ENCODE data around the gene TNFAIP8. TPM values are rescaled to one million over a fixed set of nuclear protein-coding genes. Genes with fewer than 3 reads are reported as not detected.
A peak's percentile ranks its signal among the peaks of the same experiment; 100 is the strongest.
"Not testable (repeated sequence)": the region's sequence is repeated elsewhere in the genome, so short reads cannot be mapped to it uniquely, and the experiment has no call there.

Gene TNFAIP8
- total RNA-seq, 2 experiments from 2014 or later: 106 to 109 TPM

DNA sequence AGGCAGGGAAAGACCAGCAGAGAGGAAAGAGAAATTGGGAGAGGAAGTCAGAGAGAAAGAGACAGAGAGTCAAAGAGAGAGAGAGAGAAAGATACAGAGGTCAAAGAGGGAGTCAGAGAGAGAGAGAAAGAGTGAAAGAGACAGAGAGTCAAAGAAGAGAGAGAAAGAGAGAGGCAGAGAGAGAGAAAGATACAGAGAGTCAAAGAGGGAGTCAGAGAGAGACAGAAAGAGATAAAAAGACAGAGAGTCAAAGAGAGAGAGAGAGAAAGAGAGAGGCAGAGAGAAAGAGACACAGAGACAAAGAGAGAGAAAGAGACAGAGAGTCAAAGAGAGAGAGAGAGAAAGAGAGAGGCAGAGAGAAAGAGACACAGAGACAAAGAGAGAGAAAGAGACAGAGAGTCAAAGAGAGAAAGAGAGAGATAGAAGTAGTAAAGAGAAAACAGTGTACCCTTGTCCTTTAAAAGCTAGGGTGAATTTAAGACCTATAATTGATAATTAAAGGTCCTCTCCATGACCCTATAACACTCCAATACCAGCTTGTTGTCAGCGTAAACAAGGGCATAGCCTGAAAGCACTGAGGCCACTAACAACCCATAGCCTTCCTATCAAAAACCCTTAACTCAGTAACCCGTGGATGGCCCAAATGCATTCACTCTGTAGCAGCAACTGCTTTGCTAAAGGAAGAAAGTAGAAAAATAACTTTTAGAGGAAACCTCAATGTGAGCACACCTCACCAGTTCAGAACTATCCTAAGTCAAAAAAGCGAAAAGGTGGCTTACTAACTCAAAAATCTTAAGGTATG, 82.2 kb downstream of the TNFAIP8 start:
- Mint-ChIP-seq H3K27me3 (peaks cover 26% of the 10 kb centered on the region), H3K4me1 (peaks cover 12% of the 10 kb centered on the region)
- CTCF ChIA-PET: interaction anchor here (2.1 kb wide), 1 partner anchor 450 kb away, joined by 9 read pairs; the partner anchor contains the start of gene DTWD2
- H3K9me3 Mint-ChIP-seq (ENCODE audit: low read depth); ATAC-seq; H3K36me3 Mint-ChIP-seq; H3K4me3 Mint-ChIP-seq; DNase-seq; H3K27ac Mint-ChIP-seq: not testable (repeated sequence)

DNA sequence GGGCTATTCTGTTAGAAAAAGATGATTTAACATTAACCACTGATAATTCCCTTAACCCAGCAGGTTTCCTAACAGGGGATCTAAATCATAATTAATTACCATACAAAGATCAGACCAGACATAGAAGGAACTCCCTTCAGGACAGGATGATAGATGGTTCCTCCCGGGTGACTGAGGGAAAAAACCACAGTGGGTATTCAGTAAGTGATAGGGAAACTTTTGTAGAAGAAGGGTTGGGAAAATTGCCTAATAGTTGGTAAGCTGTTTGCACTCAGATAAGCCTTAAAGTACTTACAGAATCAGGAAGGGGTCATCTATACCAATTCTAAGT, 82.7 kb downstream of the TNFAIP8 start:
- H3K27ac Mint-ChIP-seq; H3K9me3 Mint-ChIP-seq (ENCODE audit: low read depth); H3K4me3 Mint-ChIP-seq; H3K36me3 Mint-ChIP-seq; DNase-seq; ATAC-seq: not testable (repeated sequence)
- Mint-ChIP-seq H3K27me3 (peaks cover 29% of the 10 kb centered on the region), H3K4me1 (peaks cover 12% of the 10 kb centered on the region)
- CTCF ChIA-PET: interaction anchor here (1.5 to 2.1 kb wide), 2 partner anchors 28 to 450 kb away, joined by 4 to 9 read pairs; partner anchors contain the start of gene DTWD2

DNA sequence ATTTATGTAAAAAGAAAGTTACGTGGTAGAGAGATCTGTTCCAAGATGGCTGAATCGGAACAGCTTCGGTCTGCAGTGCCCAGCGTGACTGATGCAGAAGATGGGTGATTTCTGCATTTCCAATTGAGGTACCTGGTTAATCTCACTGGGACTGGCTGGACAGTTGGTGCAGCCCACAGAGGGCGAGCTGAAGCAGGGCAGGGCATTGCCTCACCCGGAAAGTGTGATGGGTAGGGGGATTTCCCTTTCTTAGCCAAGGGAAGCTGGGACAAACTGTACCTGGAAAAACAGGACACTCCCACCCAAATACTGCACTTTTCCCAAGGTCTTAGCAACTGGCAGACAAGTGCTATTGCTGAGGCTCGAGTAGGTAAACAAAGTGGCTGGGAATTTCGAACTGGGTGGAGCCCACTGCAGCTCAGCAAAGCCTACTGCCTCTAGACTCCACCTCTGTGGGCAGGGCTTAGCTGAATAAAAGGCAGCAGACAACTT, 83.4 kb downstream of the TNFAIP8 start:
- no peak for DNase-seq
- Mint-ChIP-seq H3K4me1 (peaks cover 11% of the 10 kb centered on the region), H3K36me3 (peaks cover 2% of the 10 kb centered on the region), H3K9me3 (ENCODE audit: low read depth) (no peaks in the 10 kb centered on the region), H3K4me3 (peak overlapping the region; percentile 37), H3K27ac (no peak overlapping the region), H3K27me3 (peaks cover 32% of the 10 kb centered on the region)
- CTCF ChIA-PET: interaction anchor here (1.1 to 2.1 kb wide), 3 partner anchors 21 to 451 kb away, joined by 3 to 9 read pairs (median 4); partner anchors contain the start of gene DTWD2
- no peak for ATAC-seq

DNA sequence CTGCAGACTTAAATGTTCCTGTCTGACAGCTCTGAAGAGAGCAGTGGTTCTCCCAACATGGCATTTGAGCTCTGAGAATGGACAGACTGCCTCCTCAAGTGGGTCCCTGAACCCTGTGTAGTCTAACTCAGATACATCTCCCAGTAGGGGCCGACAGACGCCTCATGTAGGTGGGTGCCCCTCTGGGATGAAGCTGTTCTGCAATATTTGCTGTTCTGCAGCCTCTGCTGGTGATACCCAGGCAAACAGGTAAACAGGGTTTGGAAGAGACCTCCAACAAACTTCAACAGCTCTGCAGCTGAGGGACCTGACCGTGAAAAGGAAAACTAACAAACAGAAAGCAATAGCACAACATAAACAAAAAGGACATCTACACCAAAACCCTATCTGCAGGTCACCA, 83.8 kb downstream of the TNFAIP8 start:
- not testable (repeated sequence) for H3K4me1 Mint-ChIP-seq; H3K4me3 Mint-ChIP-seq; H3K9me3 Mint-ChIP-seq (ENCODE audit: low read depth); H3K36me3 Mint-ChIP-seq; ATAC-seq; DNase-seq; H3K27ac Mint-ChIP-seq
- CTCF ChIA-PET: interaction anchor here (1.1 to 2.1 kb wide), 3 partner anchors 22 to 451 kb away, joined by 3 to 9 read pairs (median 4); partner anchors contain the start of gene DTWD2
- peaks cover 36% of the 10 kb centered on the region for H3K27me3 Mint-ChIP-seq

DNA sequence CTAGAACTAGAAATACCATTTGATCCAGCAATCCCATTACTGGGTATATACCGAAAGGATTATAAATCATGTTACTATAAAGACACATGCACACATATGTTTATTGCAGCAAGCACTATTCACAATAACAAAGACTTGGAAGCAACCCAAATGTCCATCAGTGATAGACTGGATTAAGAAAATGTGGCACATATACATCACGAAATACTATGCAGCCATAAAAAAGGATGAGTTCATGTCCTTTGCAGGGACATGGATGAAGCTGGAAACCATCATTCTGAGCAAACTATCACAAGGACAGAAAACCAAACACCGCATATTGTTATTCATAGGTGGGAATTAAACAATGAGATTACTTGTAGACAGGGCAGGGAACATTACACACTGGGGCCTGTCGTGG, 88.8 kb downstream of the TNFAIP8 start:
- H3K36me3 Mint-ChIP-seq; H3K9me3 Mint-ChIP-seq (ENCODE audit: low read depth); ATAC-seq; H3K4me1 Mint-ChIP-seq; H3K27ac Mint-ChIP-seq; CTCF ChIA-PET; H3K4me3 Mint-ChIP-seq; DNase-seq: not testable (repeated sequence)
- peaks cover 32% of the 10 kb centered on the region for H3K27me3 Mint-ChIP-seq

DNA sequence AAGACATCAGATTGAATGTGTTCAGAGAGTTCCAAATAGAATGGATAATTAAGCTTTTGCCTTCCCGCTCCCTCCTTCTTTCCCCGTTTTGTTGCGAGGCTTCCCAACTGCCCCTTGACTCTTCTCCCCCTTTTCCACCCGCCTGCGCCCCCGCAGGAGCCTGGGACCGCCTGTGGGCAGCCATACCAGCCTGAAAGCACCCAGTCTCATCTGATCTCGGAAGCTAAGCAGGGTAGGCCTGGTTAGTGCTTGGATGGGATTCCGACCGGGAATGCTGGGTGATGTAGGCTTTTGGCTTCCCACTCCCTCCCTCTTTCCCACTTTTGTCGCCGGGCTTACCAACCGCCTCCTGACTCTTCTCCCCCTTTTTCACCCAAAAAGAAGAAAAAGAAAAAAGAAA, 89.7 kb downstream of the TNFAIP8 start:
- Mint-ChIP-seq H3K9me3 (ENCODE audit: low read depth) (no peaks in the 10 kb centered on the region), H3K36me3 (peaks cover 2% of the 10 kb centered on the region), H3K27ac (no peak overlapping the region), H3K4me1 (no peaks in the 10 kb centered on the region), H3K4me3 (no peak overlapping the region), H3K27me3 (peaks cover 29% of the 10 kb centered on the region)
- DNase-seq (no peak), ATAC-seq (no peak)
- CTCF ChIA-PET: no interaction called here

Other genes with a start within 250 kb of the TNFAIP8 start
- gene HSD17B4, start 96.5 kb downstream of the TNFAIP8 start, total RNA-seq: 10 to 100 TPM; 62.0 to 88.0 TPM

All from activated CD8-positive, alpha-beta memory T cell treated with anti-CD3 and anti-CD28 coated beads, Interleukin-2, amount 10 ng/mL, durations not matched to agents 7 days and 5 days (primary cell).